Measurements from ENCODE around the gene CELSR1.

GRCh38 chr22:46490538-46490937, 46.9 kb downstream of the CELSR1 start:
- TF ChIP-seq CTCF (IDR thresholded peaks at IDR 0.05) = no peak
- no peak for TF ChIP-seq POLR2A (IDR thresholded peaks at IDR 0.05)
